ENCODE data around the gene HEPACAM.

HEPACAM gene

DNA sequence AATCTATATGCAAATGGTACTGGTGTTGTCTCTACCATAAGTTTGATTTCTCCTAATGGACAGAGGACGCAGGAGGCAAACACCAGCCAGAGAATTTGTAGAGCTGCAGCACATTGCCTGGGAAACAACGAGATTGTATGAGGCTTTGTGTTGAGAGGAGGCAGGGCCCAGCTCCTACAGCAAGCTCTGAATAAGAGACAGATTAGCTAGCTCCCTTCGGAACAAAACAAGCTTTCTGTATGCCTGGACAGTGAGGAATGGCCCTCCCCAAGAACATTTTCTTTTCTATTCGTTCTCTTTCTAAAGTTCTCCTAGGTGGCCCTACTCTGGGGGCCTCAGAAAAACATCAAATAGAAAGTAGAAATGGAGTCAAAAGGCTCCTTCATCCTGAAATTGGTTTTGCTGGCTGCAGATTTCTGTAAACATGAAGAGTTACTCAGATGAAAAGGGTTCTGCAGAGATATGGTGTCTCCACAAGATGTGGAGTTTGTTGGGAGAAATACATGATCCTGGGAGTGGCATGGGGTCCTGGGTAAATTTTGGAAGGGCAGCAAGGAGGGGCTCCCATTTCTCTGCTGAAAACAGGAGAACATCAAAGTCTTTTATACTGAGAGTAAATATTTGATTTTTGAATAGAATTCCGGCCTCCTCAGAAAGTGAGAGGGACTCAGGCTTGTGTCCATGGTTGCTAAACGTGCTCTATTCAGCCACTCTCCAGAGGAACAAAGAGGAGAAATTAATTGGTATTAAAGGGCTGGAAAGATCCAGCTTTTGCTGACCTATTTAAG, 6.8 kb upstream of the HEPACAM start:
- DNase-seq = no peak

DNA sequence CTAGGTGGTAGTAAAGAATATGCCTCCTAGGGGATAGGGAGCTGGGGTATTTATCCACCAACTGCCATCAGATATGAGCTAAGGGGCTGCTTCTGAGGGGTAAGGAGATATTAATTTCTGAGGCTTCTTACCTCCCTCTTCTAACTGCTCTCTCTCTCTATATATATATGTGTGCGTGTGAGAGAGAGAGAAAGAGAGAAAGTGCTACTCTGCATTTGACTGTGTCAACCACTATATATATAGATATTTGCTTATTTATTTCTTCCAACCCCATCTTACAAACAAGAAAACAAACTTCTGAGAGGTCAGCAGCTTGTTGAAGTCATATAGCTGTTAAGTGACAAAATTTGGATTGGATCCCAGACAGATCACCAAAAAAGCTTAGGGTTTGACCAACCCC, 5.9 kb upstream of the HEPACAM start:
- DNase-seq = no peak

GRCh38 chr11:124938970-124939369, 3.1 kb upstream of the HEPACAM start:
- DNase-seq = no peak

DNA sequence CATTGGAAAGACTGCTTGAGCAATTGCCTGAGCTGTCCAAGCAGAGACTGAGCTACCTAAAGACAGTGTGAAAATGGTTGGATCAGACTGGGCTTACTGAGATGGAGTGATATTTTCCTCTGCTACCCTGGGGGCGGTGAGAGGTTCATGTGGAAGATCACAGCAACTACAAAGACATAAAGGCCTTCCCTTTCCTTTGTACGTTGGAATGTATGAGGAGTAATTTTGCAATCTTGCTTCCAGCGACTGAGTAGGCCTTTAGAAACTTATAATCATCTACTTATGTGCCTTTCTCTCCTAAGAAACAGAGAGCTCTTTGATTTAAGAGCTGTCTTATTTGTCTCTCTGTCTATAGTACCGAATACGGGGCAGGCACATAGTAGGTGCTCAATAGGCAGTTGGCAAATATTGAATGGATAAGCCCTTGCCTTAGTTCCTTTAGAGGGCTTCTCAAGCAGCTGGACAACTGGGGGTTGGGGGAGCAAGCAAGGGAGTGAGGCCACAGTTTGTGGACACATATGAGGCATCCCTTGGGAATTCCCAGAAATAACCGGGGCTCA, 2.4 kb upstream of the HEPACAM start:
- DNase-seq = no peak

DNA sequence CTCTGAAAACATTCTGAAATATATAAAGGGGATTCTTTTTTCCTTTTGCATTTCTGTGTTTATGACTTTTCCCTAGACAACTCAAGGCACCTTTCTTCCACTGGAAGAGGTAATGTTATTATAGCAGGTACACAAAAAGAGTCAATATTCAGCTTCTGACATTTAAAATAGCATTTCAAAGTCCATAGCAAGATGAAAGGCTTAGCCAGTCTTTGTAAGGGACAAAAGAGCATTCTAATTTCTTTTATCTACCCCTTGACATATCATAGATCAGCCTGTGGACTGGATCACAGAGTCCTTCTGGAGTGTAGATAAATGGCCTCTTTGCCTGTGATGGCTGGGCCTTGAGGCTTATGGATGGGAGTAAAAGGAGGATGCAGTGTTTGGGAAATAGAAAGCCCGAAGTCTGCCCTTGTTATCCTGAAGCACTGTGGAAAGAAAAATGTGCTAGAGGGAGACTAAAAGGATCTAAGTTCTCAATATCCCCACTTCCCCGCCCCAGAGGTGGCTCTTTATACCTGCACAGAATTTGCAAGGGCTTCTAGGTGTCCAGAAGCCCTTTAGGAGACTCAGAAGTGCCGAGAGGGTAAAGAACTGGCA, 1.6 kb upstream of the HEPACAM start:
- no peak for DNase-seq

- DNase-seq = no peak
Observed at GRCh38 chr11:124934862-124935547, 842 bp downstream of the HEPACAM start.

DNA sequence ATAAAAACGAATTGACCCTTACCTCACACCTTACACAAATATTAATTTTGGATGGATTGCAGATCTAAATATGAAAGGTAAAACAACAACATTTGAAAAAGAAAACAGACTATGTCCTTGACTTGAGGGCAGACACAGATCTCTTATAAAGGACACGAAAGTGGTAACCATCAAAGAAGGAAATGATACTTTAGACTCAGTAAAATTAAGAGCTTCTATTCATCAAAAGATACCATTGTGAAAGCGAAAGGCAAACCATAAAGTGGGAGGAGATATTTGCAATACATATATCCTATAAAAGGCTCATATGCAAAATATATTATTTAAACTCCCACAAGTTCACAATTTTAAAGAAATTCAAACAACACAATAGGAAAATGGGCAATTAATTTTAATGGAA, 5.0 kb downstream of the HEPACAM start:
- no peak for DNase-seq

GRCh38 chr11:124928942-124929665, 6.7 kb downstream of the HEPACAM start:
- DNase-seq = no peak

DNA sequence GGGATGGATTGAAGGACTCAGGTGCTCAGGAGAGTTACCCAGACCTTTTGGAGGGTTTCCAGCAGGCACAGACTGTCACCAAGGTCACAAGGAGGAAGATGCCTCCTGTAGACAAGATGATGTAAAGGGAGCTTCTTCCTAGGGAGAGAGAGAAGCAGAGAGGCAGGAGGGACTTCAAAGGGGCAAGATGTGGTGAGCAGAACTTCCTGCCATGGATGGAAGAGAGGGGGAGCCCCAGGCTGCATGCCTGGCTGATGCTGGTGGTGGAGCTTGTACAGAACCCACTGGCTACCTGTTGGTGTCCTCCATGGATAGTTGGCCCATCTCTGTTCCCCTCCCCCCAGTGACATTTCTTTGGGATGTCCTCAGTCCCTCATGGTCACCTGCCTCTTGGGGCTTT, 12.6 kb downstream of the HEPACAM start:
- DNase-seq = no peak

- DNase-seq = no peak
Observed at GRCh38 chr11:124922831-124923230, 13.0 kb downstream of the HEPACAM start.

- DNase-seq = peak; percentile 41 to 57 (median 50)
Observed at GRCh38 chr11:124920870-124921609, 14.8 kb downstream of the HEPACAM start.

- DNase-seq = no peak
Observed at GRCh38 chr11:124920356-124920755, 15.5 kb downstream of the HEPACAM start.

GRCh38 chr11:124919898-124920297, 15.9 kb downstream of the HEPACAM start:
- DNase-seq = no peak

DNA sequence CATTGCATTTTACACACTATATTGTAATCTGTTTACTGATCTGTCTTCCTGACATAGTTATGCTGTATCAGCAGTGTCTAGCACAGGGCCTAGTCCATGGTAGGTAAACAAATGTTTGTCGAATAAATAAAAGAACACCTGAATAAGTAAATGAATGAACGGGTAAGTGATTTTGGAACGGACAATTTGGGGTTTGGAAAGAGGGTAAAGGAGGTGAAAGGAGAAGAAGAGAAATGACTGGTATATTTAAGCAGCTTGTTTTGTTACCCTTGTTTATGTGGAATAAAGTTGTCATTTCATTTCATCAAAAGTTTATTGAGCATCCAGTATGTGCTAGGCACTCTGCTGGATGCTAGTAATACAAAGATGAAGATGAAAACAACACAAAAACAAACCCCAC, 16.9 kb downstream of the HEPACAM start, which contains the start of gene HEPN1:
Gene HEPN1, plus strand, starts transcription at position 301 of the 400 bp plus-strand sequence.
- no peak for DNase-seq

DNA sequence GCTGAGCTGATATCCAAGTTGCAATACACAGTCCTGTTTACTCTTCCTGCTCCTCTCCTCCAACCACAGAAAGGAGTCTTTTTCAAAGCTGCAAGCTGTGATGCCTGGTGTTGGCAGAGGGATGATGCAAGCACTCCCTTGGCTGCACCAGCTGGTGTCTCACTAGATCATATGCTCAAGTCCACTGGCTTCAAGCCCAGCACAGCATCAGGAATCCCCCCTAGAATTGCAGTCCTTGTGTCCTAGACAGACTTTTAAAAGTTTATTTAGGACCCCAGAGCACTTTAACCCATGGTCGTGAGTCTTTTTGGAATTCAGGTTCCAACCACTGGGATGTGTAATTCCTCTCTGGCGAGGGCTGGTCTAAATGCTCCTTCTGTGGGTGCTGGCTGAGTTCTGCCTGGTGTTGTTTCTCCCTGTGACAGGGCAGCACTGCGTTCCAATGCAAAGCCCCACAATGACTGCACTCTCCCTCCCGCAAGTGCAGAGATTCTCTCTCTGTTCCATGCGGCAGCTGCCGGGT, 18.7 kb downstream of the HEPACAM start:
- DNase-seq = no peak

GRCh38 chr11:124916370-124916710, 19.5 kb downstream of the HEPACAM start:
- no peak for DNase-seq

DNA sequence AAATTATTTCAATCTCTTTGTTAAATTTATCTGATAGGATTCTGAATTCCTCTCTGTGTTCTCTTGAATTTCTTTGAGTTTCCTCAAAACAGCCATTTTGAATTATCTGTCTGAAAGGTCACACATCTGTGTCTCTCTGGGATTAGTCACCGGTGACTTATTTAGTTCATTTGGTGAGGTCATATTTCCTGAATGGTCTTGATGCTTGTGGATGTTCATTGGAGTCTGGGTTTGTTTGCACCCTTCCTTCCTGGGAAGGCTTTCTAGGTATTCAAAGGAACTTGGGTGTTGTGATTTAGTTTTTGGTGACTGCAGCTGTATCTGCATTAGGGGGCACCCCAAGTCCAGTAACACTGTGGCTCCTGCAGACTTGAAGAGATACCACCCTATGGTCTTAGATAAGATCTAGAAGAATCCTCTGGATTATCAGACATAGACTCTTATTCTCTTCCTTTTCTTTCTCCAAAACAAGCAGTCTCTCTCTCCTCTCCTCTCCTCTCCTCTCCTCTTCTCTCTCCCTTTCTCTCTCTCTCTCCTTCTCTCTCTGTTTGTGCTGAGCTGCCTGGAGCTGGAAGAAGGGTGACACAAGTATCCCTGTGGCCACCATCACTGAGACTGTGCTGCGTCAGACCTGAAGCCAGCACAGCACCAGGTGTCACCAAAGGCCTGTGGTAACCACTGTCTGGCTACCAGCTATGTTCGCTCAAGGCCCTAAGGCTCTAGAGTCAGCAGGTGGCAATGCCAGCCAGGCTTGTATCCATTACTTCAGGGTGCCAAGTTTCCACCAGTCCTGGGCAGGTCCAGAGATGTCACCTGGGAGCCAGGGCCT, 20.1 kb downstream of the HEPACAM start:
- DNase-seq = no peak

DNA sequence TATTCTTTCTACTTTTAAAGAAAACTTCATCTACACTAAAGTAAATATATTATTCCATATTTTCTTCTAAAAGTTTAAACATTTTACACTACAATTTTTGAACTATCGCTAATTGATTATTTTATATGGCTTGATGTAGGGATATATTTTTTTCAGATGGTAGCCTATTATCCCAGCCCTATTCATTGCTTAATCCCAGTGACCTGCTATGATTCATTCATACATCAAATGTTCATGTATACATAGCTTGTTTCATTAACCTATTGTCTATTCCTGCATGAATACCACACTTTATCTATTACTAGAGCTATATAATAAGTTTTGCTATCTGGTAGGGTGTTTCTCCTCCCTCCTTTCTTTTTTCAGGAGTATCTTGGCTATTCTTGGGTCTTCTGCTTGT, 33.2 kb downstream of the HEPACAM start:
- DNase-seq = no peak

DNA sequence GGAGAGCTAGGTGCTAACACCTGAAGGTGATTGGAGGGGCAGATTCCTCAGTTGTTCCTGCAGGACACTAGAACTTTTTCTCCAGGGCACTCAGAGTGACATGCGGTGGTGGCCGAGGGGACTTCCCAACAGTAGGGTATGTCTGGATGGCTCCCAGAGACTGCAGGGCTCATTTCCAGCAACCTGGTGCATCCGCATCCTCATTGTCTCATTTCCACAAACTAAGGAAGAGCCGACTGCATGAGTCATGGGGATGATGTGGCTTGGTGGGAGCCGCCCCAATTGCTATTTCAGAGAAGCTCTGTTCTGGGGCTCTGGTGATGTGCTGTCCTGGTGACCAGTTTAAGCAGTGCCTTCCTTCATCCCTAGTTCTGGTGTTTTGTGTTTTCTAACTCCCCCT, 35.4 kb downstream of the HEPACAM start:
- DNase-seq = no peak

GRCh38 chr11:124899383-124900145, 36.3 kb downstream of the HEPACAM start:
- DNase-seq = no peak
